ENCODE data around the gene CTTNBP2NL.

- no peak for TF ChIP-seq POLR2AphosphoS5 (IDR thresholded peaks at IDR 0.05)
- TF ChIP-seq CTCF (IDR thresholded peaks at IDR 0.05), result no peak
- TF ChIP-seq EP300 (IDR thresholded peaks at IDR 0.05), result no peak
- no peak for TF ChIP-seq POLR2A (IDR thresholded peaks at IDR 0.05)
Measured at GRCh38 chr1:112492076-112492475, 96.1 kb downstream of the CTTNBP2NL start.

All from gastroesophageal sphincter (tissue), 3 donors.